Endometrium (tissue), 2 donors: ENCODE data around the gene GDF10.

Experiments used
- FAIRE-seq: peaks from 2 replicates; lab custom pipeline; 2012; peaks lifted over from hg19 to GRCh38; lab: Jason Lieb, UNC
- donor health status: control.
- donor health status: control.

Gene GDF10

GRCh38 chr10:47354165-47354564, 54.2 kb downstream of the GDF10 start:
- no peak for FAIRE-seq

- FAIRE-seq, result no peak
These were observed 54.9 kb downstream of the GDF10 start for GRCh38 chr10:47354900-47355299.

- FAIRE-seq, result no peak
These were observed 56.7 kb downstream of the GDF10 start for GRCh38 chr10:47356708-47357107.

- FAIRE-seq, result no peak
These were observed 57.2 kb downstream of the GDF10 start for GRCh38 chr10:47357131-47357582.

- no peak for FAIRE-seq
These were observed 57.9 kb downstream of the GDF10 start for GRCh38 chr10:47357911-47358310.

GRCh38 chr10:47358457-47358856, 58.5 kb downstream of the GDF10 start:
- FAIRE-seq, result no peak

GRCh38 chr10:47359101-47359500, 59.1 kb downstream of the GDF10 start:
- no peak for FAIRE-seq

GRCh38 chr10:47359626-47360418, 59.8 kb downstream of the GDF10 start:
- FAIRE-seq, result no peak

GRCh38 chr10:47360419-47361040, 60.5 kb downstream of the GDF10 start:
- no peak for FAIRE-seq

- FAIRE-seq, result no peak
These were observed 61.3 kb downstream of the GDF10 start for GRCh38 chr10:47361293-47361692.

GRCh38 chr10:47362199-47362598, 62.2 kb downstream of the GDF10 start:
- no peak for FAIRE-seq
